HG03558 (cell line): ENCODE measurements around the gene ZNF185.

Source experiments
- ATAC-seq: cut with Tn5 transposase; IDR thresholded peaks from one replicate; pipeline ENCODE4 v1.9.1; 2021; ENCODE audit warnings: moderate number of reproducible peaks; ENCODE audit not compliant: unreplicated experiment; ENCODE audit errors: extremely low read depth

Gene ZNF185

DNA sequence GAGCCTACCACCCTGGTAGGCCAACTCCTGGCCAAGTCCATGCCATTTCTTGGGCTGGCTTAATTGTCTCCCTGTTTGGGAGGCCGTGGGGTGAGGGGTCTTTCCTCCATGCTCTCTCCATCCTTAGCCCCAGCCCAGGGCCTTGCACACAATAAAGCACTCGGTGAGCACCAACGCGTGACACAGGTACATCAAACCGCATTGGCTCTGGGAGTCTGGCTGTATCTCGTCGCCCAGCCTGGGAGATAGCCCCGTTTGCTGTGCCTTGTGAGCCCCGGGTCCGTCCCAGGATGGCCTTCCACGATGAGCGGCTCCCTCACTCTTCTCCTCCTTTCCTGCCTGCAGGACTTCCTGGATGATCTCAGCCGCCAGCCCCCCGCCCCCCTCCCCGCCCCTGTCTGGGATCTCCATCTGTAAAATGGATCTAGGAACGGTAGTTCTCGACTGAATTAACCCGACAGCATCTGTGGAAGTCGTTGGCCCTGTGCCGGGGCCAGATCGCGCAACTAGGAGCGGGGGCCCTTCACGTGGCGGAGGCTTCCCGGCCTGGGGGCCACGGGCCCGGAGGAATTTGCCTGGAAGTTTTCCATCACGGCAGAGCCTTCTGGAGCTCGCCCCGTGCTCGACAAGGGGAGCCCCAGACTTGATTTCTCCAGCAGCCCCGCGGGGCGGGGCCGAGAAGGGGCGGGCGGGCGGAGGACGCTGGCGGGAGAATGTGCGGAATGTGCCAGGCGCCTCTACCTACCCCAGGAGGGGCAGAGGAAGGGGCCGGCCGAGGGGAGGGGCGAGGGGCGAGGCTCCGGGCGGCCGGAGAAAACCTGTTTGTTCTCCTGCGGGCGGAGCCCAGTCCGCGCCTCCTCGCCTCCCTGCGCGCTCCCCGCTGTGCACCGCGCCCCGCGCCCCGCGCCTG lies at the start of gene ZNF185:
TSS of gene ZNF185 (plus strand) at position 846 of the 910 bp plus-strand sequence. CDS start 16,423 bp downstream, outside the sequence.
- no peak for ATAC-seq

DNA sequence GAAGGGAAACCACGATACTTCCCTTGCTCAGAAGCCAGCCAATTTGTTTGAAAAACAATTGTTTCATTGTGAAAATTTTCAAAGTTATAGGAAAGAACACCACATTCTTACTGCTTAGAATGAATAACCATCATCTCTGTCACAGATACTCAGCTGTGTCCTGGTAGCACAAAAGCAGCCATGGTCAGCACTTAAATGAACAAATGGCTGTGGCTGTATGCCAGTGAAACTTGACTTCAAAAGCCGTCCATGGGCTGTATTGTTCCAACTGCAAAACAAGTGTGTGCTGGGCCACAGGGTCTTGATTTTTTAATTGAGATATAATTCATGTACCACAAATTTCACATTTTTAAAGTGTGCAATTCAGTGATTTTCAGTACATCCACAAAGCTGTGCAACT lies 47.4 kb upstream of the ZNF185 start:
- no peak for ATAC-seq

DNA sequence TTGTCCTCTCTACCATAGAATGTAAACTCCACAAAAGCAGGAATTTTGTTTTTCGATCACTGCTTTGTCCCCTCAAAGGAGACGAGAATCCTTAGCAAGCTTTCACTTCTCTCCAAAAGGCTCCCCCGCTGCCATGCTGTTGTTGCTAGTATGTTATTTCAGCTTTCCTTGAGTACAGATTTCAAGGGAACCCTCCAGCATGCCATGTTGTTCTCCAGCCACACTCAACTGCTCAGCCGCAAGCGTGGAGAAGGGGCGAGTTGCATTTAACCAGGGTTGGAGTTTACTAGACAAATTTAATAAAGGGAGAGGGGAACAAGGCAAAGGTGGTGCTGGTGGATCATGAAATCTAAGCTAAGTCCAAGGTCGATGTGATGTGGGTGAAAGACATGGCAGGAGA lies 43.9 kb upstream of the ZNF185 start:
- ATAC-seq = no peak

DNA sequence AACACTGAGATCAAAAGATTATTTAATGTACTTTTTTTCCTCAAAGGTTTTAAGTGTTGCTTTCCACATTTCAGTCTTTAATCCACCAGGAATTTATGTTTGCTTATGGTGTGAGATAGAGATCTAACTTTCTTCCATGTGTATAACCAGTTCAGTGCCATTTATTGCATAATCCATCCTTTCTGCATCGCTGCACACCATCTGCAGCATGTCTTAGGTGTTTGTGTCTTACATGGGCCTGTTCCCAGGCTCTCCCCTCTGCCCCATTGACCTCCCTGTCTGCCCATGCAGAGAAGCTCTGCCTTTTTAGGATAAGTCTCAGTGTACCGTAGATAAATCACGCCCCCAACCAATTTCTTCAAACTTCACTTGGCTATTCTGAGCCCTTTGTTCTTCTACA lies 36.8 kb upstream of the ZNF185 start:
- ATAC-seq = no peak

DNA sequence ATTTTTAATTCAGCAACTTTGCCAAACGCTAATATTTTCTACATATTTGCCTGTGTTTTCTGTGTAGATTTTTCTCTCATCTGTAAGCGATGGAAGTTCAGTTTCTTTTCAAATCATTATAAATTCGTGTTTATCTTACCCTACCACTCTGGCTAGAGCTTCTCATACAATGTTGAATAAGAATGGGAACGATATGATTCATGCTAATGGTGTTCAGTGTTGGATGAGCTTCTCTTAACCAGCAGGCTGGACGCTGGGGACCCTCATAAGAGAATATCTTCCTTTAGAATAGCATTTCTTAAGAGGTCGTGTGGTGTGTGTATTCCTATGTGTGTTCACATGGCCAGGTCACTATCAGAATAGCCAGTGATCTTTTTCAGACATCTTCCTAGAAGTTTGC lies 36.0 kb upstream of the ZNF185 start:
- ATAC-seq = no peak

DNA sequence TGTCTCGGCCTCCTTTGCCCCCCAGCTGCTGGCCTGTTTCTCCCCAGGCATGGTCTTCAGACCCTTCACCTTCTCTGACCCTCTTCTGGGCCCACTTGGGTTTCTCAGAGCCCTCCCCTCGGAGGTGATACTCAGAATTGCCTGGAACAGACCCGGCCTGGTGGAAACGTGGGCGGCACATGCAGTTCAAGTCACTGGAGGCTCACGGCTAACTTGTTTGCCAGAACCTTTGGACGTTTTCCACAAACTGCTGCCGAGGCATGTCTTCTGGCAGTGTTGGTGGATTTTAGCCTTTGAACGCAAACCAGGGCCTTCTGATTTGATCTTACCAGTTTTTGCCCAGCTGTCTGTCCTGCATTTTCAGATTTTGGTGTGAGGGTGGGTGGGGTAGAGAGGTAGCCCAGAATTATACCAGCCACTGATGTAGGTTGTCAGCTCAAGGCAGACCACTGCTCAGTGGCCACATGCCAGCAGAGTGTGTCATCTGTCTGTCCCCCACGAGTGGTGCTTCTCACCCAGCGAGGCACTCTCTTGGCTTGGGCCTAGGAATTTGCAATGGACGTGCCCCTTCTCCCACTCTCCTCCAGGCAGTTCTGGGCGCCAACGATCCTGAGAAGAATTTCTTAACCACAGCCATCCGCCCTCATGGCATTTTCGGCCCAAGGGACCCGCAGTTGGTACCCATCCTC lies 32.5 kb upstream of the ZNF185 start:
- ATAC-seq = no peak

DNA sequence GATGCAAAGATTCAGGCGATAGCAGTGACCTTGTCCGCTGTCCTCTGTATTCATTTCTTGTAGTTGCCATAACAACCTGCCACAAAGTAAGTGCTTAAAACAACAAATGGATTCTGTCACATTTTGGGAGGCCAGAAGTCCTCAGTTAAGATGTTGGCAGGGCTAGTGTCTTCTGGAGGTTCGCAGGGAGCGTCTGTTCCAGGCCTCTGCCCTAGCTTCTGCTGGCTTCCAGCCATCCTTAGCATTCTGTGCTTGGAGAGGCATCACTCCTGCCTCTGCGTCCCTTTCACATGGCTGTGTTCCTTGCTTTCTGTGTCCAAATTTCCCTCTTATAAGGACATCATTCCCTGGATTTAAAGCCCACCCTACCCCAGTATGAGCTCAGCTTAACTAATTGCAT lies 31.5 kb upstream of the ZNF185 start:
- ATAC-seq = no peak

DNA sequence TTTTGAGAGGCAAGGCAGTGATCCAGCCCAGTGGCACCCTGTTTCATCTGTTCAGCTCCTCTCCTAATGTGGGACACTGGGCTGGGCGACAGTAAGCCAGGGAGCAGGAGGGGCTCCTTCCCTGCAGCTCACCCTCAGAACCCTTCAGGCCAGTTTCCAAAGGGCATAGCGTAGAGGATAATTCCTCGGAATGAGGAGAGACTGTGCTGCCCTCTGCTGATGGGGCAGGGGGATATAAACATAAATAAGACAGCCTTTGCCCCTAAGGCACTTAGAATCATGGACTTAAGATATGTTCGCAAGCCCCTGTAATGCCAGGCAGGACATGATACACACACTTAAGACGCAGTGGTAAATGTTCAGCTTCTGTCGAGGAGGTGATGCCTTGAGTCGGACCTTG lies 27.9 kb upstream of the ZNF185 start:
- ATAC-seq = no peak

DNA sequence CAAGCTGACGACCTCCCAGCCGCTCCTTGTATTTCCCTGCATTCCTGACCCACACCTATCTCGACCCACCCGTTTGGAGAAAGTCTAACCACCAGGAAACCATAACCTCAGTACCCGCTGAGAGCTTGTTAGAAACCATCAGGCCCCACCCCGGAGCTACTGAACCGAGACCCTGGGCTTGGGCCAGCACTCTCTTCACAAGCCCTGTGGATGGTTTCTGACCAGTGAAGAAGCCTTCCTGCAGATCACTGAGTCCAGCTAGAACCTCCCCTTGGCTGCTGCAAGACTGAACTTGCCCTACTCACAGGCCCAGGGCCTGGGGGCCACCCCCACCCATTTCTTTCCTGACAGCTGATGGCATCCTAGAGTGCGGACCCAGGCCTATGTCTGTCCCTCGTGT lies 26.6 kb upstream of the ZNF185 start:
- no peak for ATAC-seq

DNA sequence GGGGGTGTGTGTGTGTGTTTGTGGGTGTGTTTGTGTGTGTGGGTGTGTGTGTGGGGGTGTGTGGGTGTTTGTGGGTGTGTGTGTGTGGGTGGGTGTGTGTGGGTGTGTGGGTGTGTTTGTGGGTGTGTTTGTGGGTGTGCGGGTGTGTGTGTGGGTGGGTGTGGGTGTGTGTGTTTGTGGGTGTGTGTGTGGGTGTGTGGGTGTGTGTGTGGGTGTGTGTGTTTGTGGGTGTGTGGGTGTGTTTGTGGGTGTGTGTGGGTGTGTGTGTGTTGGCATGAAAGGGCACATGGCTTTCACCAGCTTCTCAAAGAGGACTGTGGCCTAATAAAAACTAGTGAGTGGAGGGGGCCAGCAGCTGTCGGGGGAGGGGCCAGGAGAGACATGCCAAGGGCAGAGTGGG lies 25.3 kb upstream of the ZNF185 start:
- ATAC-seq = no peak

DNA sequence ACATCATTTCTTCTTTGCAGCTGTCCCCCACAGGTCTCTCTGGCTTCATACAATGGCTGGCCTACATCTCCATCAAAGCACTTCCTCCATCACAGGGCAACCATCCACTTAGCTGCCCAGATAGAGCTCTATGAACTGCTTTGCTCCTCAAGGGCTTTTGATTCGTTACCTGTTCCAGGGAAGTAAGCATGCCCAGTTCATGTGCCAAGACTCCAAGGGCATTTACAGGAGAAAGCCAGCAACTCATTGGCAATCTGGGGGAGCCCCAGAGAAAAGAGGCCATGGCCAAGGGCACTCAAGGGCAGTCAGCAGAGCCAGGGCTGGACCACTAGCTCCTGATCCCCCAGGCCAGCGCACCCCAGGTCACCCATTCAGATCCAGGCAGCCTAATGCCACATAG lies 24.5 kb upstream of the ZNF185 start:
- no peak for ATAC-seq

DNA sequence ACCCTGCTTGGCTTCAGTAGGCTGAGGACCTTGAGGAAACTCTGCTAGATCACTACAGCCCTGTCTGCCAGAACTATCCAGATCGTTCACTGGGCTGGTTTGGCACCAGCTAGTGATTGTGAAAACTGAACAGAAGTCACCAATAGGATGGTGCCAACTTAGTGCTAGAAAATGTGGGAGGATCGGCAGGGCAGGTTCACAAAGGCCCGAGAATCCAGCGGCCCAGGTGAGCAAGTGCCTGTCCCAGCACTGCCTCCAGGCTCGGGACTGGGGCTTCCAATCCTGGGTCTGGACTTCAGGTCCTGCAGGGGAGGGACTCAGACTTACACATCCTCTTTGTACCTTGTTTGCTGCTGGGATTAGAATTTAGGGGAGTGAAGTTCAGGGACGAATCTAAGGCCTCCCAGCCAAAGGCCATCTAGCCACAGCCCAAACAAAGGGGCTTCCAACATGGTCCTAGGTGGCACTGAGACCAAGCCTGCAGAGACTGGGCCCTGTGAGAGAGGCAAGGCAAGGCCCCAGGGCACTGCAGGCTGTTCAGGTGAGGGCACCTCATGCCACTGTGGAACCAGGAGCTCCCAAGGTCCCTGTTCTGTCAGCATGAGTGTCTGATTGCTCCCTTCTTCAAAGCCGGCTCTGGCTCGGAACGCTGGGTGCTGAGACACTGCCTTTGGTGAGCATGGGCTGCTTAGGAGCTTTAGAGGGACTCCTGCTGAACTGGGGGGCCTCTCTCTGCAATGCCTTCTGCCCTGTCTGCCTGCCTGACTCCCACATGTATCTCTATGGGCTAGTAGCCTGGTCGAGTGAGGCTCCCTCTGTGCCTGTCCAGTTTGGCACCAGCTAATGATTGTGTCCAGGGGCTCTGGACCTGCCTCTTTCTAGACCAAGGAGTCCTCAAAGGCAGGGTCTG lies 20.7 kb upstream of the ZNF185 start:
- no peak for ATAC-seq

DNA sequence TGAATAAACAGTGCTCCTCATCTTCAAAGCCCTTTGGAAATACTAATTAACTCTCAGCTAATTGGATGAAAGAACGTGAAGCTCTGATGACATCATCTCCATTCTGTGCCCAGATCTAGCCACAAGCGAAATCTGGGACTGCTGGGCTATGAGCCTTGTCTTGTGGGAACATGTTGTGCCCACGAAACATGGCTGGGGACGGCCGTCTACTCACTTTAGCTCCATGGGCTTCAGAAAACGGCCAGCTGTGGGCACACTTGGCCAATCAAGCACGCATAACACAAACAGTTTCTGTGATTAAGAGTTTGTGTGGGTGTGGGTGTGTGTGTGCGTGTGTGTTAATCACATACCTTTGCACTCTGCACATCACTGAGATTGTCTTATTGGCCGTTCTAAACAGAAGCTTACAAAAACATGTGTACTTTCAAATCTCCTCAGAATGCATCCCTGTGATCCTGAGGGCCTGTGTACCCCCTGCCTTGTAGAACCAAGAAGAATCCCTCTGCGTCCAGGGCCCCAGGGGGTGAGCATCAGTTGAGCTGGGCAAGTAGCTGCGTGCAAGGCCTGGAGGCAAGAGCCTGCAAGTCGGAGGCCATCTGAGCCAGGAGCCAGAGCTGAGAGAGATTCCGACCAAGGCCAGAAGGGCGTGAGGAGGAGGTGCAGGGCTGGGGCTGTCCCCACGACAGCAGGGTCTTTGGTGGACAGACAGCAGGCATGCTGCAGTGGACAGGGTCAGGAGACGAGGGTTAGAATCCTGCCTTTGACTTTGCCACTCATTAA lies 18.7 kb upstream of the ZNF185 start:
- no peak for ATAC-seq

DNA sequence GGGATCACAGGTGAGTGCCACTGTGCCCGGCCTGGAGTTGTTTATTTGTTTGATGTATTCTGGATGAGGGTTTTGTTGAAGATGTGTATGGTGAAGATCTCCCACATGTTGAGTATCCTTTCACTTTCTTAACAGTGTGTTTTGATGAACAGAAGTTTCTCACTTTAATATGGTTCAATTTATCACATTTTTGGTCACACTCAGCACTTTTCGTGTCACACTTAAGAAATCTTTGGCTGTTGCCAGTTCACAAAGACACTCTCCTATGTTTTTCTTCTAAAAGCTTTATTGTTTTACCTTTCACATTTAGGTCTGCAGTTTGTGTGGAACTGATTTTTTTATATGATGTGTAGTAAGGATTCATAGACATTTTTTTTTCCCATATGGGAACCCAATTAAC lies 16.6 kb upstream of the ZNF185 start:
- no peak for ATAC-seq

DNA sequence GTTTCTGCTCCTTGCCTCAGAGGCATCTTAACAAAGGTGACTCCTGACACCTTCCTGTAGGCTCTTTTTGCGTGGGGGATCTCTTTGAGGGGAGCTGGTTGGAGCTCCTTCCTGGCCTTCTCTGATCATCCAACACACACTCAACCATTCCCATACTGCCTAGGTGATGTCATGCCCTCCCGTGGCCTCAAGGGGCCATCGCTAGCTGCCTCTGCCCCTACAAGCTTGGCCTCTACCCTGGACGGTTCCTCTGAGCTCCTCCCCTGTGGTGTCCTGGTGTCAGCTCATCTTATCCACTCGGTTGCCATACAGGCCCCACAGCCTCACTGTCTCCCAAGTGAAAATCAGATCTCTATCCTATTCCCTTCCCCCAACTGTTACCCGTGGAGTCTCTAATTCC lies 13.7 kb upstream of the ZNF185 start:
- no peak for ATAC-seq

DNA sequence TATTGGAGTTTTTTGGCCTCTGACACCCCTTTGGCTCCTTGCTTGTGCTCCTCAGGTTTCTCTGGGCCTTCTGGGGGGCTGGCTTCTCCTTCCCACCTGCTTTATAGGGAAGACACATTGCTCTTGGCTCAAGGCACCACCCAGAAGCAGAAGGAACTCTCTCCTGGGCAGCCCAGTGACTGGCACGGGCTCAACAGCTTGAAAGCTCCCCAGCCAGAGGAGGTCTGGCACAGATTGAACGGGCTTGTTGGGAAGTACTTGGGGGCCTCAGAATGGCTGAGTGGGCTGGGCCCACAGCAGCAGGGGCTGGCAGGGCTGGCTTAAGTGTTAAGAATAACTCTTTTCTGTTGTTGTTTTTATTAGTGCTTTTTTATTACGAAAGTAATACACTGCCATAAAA lies 11.2 kb upstream of the ZNF185 start:
- no peak for ATAC-seq

DNA sequence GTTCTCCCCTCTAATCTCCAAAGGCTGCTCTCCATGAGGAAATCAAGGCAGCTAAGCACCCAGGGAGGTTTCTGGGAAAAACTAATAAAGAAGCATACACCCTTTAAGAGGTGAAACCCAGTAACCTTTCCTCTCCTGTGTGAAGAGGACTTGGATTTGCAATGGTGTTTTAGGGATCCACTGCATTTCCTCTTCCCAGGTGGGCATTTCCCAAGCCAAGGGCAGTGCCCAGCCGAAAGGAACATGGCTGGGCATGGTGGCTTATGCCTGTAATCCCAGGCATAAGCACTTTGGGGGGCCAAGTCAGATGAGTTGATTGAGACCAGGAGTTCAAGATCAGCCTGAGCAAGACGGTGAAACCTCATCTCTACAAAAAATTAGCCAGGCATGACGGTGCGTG lies 5.4 kb upstream of the ZNF185 start:
- no peak for ATAC-seq

DNA sequence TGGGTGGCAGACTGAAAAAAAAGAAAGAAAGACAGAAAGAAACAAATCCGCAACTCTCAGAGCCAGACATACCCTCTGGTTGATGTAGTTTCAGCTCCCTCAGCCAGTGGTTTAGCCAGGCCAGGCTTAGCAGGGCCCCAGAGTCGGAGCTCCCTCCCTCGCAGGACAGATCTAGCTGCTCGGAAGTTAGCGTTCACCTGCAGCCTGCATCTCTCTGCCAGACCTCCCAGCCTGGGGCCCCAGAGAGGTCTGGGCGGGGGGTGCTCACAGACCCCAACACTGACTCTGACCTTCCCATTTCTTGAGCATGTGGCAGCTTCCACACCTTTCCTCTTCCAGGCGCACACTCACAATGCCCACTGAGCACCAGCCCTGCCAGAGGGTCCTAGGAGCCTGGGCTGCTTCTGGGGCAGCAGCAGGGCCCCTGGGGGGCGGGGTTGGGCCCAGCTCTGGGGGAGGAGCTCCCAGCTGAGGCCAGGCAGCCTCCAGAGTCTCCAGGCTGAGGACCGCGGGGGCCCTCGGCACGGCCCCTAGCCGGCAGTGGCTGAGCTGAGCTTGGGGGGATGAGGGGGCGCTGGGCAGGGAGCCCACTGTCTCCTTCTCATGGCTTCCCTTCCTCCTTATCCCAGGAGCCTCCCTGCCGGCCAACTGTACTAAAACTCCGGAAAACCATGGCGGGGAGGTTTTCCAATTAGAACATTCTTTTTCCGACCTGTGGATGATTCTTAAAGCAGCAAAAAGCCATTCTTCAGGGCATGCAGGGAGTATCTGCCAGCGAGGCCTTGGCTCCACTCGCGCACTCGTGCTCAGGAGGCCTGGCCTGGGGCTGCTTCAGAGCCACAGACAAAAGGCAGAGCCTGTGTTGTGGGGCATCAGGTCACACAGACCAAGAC lies 4.6 kb upstream of the ZNF185 start:
- ATAC-seq = no peak
